NB4 (cell line): ENCODE results near the gene ZFPM1.

Source experiments
- CTCF ChIP-seq: IDR thresholded peaks from one replicate; pipeline ENCODE4 v1.5.1; 2012; ENCODE audit warnings: low read depth, low read length
- POLR2A ChIP-seq: IDR thresholded peaks from 2 replicates; pipeline ENCODE4 v1.6.1; 2011; ENCODE audit warnings: mild to moderate bottlenecking; ENCODE audit not compliant: insufficient read length; ENCODE audit errors: extremely low read depth

GRCh38 chr16:88548985-88549384 is 95.9 kb downstream of the ZFPM1 start:
- no peak for TF ChIP-seq POLR2A
- no peak for TF ChIP-seq CTCF
